Uterus (tissue), 4 donors: ENCODE data around the gene MYZAP. TPM values are rescaled to one million over a fixed set of nuclear protein-coding genes. Genes with fewer than 3 reads are reported as not detected.

ENCODE experiments used
- DNase-seq, 2 donors: peaks; one replicate each; pipeline ENCODE4 v3.0.0-alpha.2; 2019 to 2020
- H3K27ac ChIP-seq, 2 donors: fragments of 200-600 bp; sonication (generic); 1 replicate in 1 of 2; 2 replicates in 1 of 2; pipeline ENCODE4 v1.5.1; 2016 to 2018
- H3K27me3 ChIP-seq, 2 donors: fragments of 200-600 bp; sonication (generic); one replicate each; pipeline ENCODE4 v1.5.1; 2018 to 2019; ENCODE audit warnings: control low read depth in 1 of 2
- H3K36me3 ChIP-seq, 2 donors: fragments of 200-600 bp; sonication (generic); one replicate each; pipeline ENCODE4 v1.5.1; 2019; ENCODE audit warnings: control low read depth in 1 of 2
- H3K4me1 ChIP-seq, 2 donors: fragments of 200-600 bp; sonication (generic); one replicate each; pipeline ENCODE4 v1.5.1; 2018 to 2019; ENCODE audit warnings: control low read depth in 1 of 2
- H3K4me3 ChIP-seq, 2 donors: fragments of 200-600 bp; sonication (generic); 1 replicate in 1 of 2; 2 replicates in 1 of 2; pipeline ENCODE4 v1.5.1; 2018 to 2019; ENCODE audit warnings: mild to moderate bottlenecking in 1 of 2
- H3K9me3 ChIP-seq, 2 donors: fragments of 200-600 bp; sonication (generic); one replicate each; pipeline ENCODE4 v1.5.1; 2019; ENCODE audit warnings: control low read depth in 1 of 2
- POLR2A ChIP-seq, 2 donors: fragments of 450-650 bp; IDR thresholded peaks; one replicate each; pipeline ENCODE4 v1.6.1; 2016; ENCODE audit warnings: antibody characterized with exemption in 2 of 2, mild to moderate bottlenecking in 1 of 2, moderate library complexity in 1 of 2
- intact Hi-C: fragments of 100-400 bp; cut with DNase I; formaldehyde crosslinking; loops from one replicate; pipeline ENCODE4 v1.15.1; 2023; ENCODE audit warnings: low total_unique reads
- total RNA-seq, 4 donors: library from RNA; depleted of rRNA in 3 of 4; stranded (reverse); fragments of >200 nt in 3 of 4; gene quantifications; one replicate each; pipeline versions ENCODE4 v1.1.0 to v1.2.4, GENCODE V29; 2014 to 2023
- TF ChIP-seq, protein P1 (sequence below), 4 experiments: fragments of 200-600 bp in 2 of 4; fragments of 450-650 bp in 2 of 4; sonication (generic) in 2 of 4; IDR thresholded peaks; one replicate each; pipeline ENCODE4 v1.5.1; 2016 to 2019; ENCODE audit warnings: antibody characterized with exemption in 4 of 4, mild to moderate bottlenecking in 2 of 4, moderate library complexity in 1 of 4
- donor health status: DM: yes; HTN: yes; CAD: no.

The MYZAP gene
- total RNA-seq, 4 donors from 2014 or later, result 7.7 to 22.5 (median 18.2) TPM

DNA sequence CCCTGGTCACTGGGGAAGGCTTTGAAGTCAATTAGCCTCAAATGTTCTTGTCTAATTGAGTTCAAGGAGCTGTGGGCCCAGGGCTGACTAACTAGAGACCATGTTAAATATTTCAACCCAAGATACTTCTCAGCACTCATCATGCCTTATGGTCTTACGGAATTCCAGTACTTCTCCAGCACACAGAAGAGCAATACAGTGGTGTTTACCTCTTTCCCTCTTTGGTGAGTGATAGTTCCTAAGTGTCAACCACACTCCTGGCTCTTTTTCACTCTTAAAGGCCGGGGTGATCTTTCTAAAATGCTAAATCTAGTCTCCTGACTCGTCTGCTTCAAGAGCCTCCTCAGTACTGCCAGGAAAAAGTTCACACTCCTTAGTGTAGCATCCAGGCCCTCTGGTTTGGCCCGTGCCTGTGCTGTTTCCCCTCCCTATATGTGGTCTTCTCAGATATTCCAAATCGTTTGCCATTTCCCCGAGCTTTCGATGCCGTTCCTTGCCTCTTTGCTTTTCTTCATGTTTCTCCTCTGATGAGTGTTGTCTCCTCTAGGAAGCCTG lies 4.7 kb downstream of the MYZAP start:
- TF ChIP-seq, protein P1, sequence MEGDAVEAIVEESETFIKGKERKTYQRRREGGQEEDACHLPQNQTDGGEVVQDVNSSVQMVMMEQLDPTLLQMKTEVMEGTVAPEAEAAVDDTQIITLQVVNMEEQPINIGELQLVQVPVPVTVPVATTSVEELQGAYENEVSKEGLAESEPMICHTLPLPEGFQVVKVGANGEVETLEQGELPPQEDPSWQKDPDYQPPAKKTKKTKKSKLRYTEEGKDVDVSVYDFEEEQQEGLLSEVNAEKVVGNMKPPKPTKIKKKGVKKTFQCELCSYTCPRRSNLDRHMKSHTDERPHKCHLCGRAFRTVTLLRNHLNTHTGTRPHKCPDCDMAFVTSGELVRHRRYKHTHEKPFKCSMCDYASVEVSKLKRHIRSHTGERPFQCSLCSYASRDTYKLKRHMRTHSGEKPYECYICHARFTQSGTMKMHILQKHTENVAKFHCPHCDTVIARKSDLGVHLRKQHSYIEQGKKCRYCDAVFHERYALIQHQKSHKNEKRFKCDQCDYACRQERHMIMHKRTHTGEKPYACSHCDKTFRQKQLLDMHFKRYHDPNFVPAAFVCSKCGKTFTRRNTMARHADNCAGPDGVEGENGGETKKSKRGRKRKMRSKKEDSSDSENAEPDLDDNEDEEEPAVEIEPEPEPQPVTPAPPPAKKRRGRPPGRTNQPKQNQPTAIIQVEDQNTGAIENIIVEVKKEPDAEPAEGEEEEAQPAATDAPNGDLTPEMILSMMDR (IDR thresholded peaks at IDR 0.05), result no peak
- TF ChIP-seq POLR2A (IDR thresholded peaks at IDR 0.05), result no peak
- peaks cover 5 to 7% of the 10 kb centered on the region in 2 donors for H3K4me1 ChIP-seq
- peak overlapping the region; percentile 75 to 81 for H3K27ac ChIP-seq
- no peak overlapping the region for H3K4me3 ChIP-seq
- H3K27me3 ChIP-seq, result no peaks in the 10 kb centered on the region
- no peak for DNase-seq
- intact Hi-C loops, result no loop called here
- no peaks in the 10 kb centered on the region for H3K9me3 ChIP-seq
- H3K36me3 ChIP-seq, result no peaks in the 10 kb centered on the region

DNA sequence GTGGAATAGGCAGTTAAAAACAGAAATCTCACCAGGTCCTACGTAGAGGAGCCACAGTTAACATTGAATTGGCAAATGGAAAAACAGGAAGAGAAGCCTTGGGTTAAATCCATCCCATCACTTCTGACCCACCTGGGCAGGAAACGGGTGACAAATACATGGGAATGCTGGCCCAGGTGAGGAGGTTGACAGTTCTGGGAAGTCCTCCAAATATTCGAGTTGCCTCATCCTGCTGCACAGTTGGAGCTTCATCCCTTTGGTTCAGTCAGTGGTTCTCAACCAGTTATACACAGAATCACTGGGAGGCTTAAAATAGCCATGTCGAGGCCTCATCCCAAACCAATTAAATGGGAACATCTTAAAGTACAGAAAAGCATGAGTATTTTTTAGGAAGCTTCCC lies 5.3 kb downstream of the MYZAP start:
- H3K27ac ChIP-seq, result peak overlapping the region; percentile 75 to 81
- TF ChIP-seq, protein P1 (IDR thresholded peaks at IDR 0.05), result no peak
- no peak for TF ChIP-seq POLR2A (IDR thresholded peaks at IDR 0.05)
- DNase-seq, result peak in 1 of 2 donors; percentile 45
- H3K4me3 ChIP-seq, result no peak overlapping the region
- H3K27me3 ChIP-seq, result no peaks in the 10 kb centered on the region
- intact Hi-C loops, result no loop called here
- H3K36me3 ChIP-seq, result no peaks in the 10 kb centered on the region
- no peaks in the 10 kb centered on the region for H3K9me3 ChIP-seq
- H3K4me1 ChIP-seq, result peaks cover 4 to 5% of the 10 kb centered on the region in 2 donors

DNA sequence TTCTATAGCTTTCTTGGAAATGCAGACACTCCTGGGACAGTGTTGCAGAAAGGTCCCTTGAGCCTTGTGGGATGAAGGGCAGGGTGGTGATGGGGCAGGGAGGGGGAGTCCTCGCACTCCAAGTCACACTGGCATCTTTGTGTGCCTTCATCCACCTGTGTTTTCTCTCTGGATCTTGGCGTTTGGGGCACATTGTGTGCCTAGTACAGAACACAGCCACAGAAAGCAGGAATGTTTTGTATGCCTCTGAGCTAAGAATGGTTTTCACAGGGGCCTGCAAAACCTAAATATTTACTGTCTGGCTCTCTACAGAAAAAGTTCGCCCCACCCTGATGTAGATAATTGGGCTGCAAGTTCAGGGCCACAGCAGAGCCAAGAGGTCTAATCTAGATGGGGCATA lies 5.7 kb downstream of the MYZAP start:
- no peaks in the 10 kb centered on the region for H3K27me3 ChIP-seq
- H3K4me1 ChIP-seq, result peaks cover 4 to 5% of the 10 kb centered on the region in 2 donors
- intact Hi-C loops, result no loop called here
- no peak for TF ChIP-seq POLR2A (IDR thresholded peaks at IDR 0.05)
- TF ChIP-seq, protein P1 (IDR thresholded peaks at IDR 0.05), result no peak
- no peak for DNase-seq
- H3K9me3 ChIP-seq, result no peaks in the 10 kb centered on the region
- H3K27ac ChIP-seq, result peak overlapping the region; percentile 75 to 81
- H3K4me3 ChIP-seq, result no peak overlapping the region
- no peaks in the 10 kb centered on the region for H3K36me3 ChIP-seq

DNA sequence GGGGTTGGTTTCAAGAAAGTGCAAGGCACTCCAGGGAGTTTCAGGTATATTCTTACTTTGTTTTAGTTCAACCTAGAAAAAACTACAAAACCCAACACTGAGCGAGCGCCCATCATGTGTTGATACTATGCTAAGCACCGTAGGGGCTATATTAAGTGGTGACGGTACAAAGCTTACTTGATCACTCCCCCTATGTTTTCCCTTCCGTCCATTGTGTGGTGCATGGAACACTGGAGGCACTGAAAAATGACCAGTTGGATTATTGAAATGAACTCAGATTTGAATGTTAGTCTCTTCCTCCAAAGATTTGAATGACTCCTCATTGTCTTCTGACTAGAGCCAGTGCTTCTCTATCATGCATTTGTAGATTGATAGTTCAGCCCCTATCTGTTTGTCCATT lies 6.6 kb downstream of the MYZAP start:
- Histone ChIP-seq H3K27ac (peak overlapping the region; percentile 75 to 81), H3K4me1 (peaks cover 4 to 5% of the 10 kb centered on the region in 2 donors), H3K27me3 (no peaks in the 10 kb centered on the region), H3K4me3 (no peak overlapping the region), H3K36me3 (no peaks in the 10 kb centered on the region), H3K9me3 (no peaks in the 10 kb centered on the region)
- intact Hi-C loops, result no loop called here
- no peak for DNase-seq
- no peak for TF ChIP-seq POLR2A (IDR thresholded peaks at IDR 0.05)
- TF ChIP-seq, protein P1 (IDR thresholded peaks at IDR 0.05), result no peak

DNA sequence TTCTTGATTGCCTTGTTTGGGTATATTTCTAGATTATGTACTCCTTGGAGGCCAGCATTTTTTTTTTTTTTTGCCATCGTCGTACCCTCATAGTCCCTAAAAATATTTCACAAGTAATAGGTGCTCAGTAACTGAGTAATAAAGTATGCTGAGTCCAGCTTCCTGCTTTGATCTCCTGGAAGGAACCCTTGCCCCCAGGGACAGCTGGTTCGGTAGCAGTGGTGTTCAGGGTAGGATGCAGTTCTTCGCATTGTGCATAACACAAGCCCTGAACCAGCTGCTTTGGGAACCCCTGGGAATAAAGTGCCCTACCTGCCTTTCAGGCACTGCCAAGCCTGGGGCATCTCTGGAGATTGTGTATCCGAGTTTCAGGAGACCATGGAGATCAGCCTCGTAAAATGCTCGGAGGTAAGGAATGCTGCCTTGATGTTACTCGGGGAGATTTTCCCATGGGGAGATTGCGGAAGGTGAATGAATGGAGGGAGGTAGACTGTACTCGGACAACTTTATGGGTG lies 7.6 kb downstream of the MYZAP start:
- no peak for DNase-seq
- Histone ChIP-seq H3K27ac (peak overlapping the region; percentile 12 to 81), H3K4me3 (no peak overlapping the region), H3K9me3 (no peaks in the 10 kb centered on the region), H3K27me3 (no peaks in the 10 kb centered on the region), H3K36me3 (no peaks in the 10 kb centered on the region), H3K4me1 (peaks cover 4 to 5% of the 10 kb centered on the region in 2 donors)
- TF ChIP-seq, protein P1 (IDR thresholded peaks at IDR 0.05), result no peak
- no peak for TF ChIP-seq POLR2A (IDR thresholded peaks at IDR 0.05)
- intact Hi-C loops, result no loop called here
